Smooth muscle cell (in vitro differentiated cells): ENCODE data around the gene KRT4. TPM values are rescaled to one million over a fixed set of nuclear protein-coding genes. Genes with fewer than 3 reads are reported as not detected.

Source experiments
- DNase-seq: peaks from one replicate; lab custom pipeline; 2025; ENCODE audit not compliant: unreplicated experiment; lab: John Stamatoyannopoulos, UW
- H2AFZ ChIP-seq: fragments of 200-600 bp; sonication (generic); 2 replicates; pipeline ENCODE4 v1.6.0; 2016; ENCODE audit warnings: antibody characterized with exemption, low read depth, mild to moderate bottlenecking
- H3F3A ChIP-seq: fragments of 200-600 bp; sonication (generic); 2 replicates; pipeline ENCODE4 v1.6.0; 2017; ENCODE audit warnings: antibody characterized with exemption, low read depth
- H3K27ac ChIP-seq: fragments of 200-600 bp; sonication (generic); 2 replicates; pipeline ENCODE4 v1.5.1; 2016; ENCODE audit warnings: low read depth, mild to moderate bottlenecking
- H3K27me3 ChIP-seq: fragments of 200-600 bp; sonication (generic); 2 replicates; pipeline ENCODE4 v1.6.1; 2016; ENCODE audit warnings: low read depth, mild to moderate bottlenecking
- H3K36me3 ChIP-seq: fragments of 200-600 bp; sonication (generic); 2 replicates; pipeline ENCODE4 v1.5.1; 2016; ENCODE audit warnings: low read depth
- H3K4me1 ChIP-seq: fragments of 200-600 bp; sonication (generic); 2 replicates; pipeline ENCODE4 v1.5.1; 2016; ENCODE audit warnings: low read depth
- H3K4me2 ChIP-seq: fragments of 200-600 bp; sonication (generic); 2 replicates; pipeline ENCODE4 v1.6.0; 2016; ENCODE audit warnings: mild to moderate bottlenecking
- H3K4me3 ChIP-seq: fragments of 200-600 bp; sonication (generic); 2 replicates; pipeline ENCODE4 v1.5.1; 2016; ENCODE audit warnings: mild to moderate bottlenecking
- H3K79me2 ChIP-seq: fragments of 200-600 bp; sonication (generic); 2 replicates; pipeline ENCODE4 v1.6.0; 2016; ENCODE audit warnings: low read depth, mild to moderate bottlenecking
- H3K9ac ChIP-seq: fragments of 200-600 bp; sonication (generic); 2 replicates; pipeline ENCODE4 v1.6.0; 2016; ENCODE audit warnings: low read depth
- H3K9me3 ChIP-seq: fragments of 200-600 bp; sonication (generic); replicated peaks from 2 replicates; pipeline ENCODE4 v1.5.1; 2016; ENCODE audit warnings: low read depth
- H4K20me1 ChIP-seq: fragments of 200-600 bp; sonication (generic); 2 replicates; pipeline ENCODE4 v1.6.0; 2016; ENCODE audit warnings: low read depth
- WGBS: methylation state at CpG from one replicate; pipeline ENCODE4 v1.1.7; 2016; ENCODE audit warnings: low lambda C conversion rate; 5-methylcytosine and 5-hydroxymethylcytosine counted together
- polyA plus RNA-seq: library from polyadenylated mRNA; unstranded; fragments of >200 nt; fragmentation: Nextera tagmentation; extraction: Ambion mirVana; gene quantifications from 2 replicates; pipeline ENCODE4 v1.2.1, GENCODE V29; 2016
- total RNA-seq: library from RNA; depleted of rRNA; stranded (reverse); fragments of >200 nt; gene quantifications from 2 replicates; pipeline ENCODE4 v1.2.3, GENCODE V29; 2014
- TF ChIP-seq, protein P1 (sequence below): fragments of 200-600 bp; sonication (generic); IDR thresholded peaks from 2 replicates; pipeline ENCODE4 v1.5.1; 2017; ENCODE audit warnings: borderline replicate concordance, mild to moderate bottlenecking, antibody characterized with exemption; ENCODE audit not compliant: insufficient read depth, poor library complexity, severe bottlenecking

Gene KRT4
- total and polyA plus RNA-seq, 2 experiments from 2014 or later: not detected

DNA sequence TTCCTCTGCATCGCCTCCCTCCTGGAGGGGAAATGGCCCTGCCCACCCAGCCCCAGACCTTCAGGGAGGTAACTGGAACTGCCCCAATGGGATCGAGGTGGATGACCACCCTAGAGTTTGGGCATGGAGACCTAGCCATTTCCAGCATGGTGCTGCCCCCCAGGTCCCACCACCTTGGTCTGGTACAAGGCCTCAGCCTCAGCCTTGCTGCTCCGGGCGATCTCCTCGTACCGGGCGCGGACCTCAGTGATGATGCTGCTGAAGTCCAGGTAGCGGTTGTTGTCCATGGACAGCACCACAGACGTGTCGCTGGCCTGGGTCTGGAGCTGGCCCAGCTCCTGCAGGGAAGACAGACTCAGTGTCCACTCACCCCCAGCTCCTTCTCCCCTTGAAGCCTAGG is 30.5 kb upstream of the KRT4 start:
- no peak for DNase-seq
- Histone ChIP-seq H3K4me1 (no peaks in the 10 kb centered on the region), H2AFZ (no peak overlapping the region), H3K79me2 (no peaks in the 10 kb centered on the region), H3K4me2 (no peak overlapping the region), H3K36me3 (no peaks in the 10 kb centered on the region), H3F3A (no peaks in the 10 kb centered on the region), H3K9me3 (no peaks in the 10 kb centered on the region), H3K27me3 (no peaks in the 10 kb centered on the region), H3K4me3 (no peak overlapping the region), H3K9ac (no peak overlapping the region), H3K27ac (no peak overlapping the region), H4K20me1 (no peaks in the 10 kb centered on the region)
- TF ChIP-seq, protein P1, sequence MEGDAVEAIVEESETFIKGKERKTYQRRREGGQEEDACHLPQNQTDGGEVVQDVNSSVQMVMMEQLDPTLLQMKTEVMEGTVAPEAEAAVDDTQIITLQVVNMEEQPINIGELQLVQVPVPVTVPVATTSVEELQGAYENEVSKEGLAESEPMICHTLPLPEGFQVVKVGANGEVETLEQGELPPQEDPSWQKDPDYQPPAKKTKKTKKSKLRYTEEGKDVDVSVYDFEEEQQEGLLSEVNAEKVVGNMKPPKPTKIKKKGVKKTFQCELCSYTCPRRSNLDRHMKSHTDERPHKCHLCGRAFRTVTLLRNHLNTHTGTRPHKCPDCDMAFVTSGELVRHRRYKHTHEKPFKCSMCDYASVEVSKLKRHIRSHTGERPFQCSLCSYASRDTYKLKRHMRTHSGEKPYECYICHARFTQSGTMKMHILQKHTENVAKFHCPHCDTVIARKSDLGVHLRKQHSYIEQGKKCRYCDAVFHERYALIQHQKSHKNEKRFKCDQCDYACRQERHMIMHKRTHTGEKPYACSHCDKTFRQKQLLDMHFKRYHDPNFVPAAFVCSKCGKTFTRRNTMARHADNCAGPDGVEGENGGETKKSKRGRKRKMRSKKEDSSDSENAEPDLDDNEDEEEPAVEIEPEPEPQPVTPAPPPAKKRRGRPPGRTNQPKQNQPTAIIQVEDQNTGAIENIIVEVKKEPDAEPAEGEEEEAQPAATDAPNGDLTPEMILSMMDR: no peak
- WGBS: 97% methylated on average over 11 of the region's 11 CpGs

DNA sequence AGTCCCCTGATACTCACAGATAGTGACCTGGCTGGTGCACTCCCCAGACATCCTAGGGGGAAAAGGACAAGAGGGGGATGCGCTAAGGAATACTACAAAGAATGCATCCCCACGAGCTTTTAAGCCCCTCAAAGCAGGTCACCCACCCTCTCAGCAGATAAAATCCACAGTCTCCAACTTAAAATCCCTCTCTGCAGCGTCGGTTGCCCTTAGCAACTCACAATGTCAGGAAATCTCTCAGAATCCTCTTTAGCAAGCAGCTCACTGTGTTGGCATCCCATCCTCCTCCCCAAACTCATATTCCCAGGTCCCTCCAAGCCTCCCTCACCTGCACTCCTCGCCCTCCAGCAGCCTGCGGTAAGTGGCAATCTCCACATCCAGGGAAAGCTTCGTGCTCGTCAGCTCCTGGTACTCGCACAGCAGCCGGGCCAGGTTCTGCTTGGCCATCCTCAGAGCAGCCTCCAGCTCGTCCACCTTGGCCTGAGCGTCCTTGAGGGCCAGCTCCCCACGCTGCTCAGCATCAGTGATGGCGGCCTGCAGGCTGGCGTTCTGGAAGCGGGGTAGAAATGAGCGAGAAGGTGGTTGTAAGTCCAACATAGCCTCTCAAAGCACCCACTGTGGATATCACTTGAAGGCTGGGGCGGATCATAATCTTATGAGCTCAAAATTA is 25.7 kb upstream of the KRT4 start:
- H3K4me1 ChIP-seq: peaks cover 16% of the 10 kb centered on the region
- 87% methylated on average over 18 of the region's 18 CpGs for WGBS
- no peak for DNase-seq
- H2AFZ ChIP-seq: no peak overlapping the region
- H3K27ac ChIP-seq: no peak overlapping the region
- no peak overlapping the region for H3K4me2 ChIP-seq
- no peaks in the 10 kb centered on the region for H3K36me3 ChIP-seq
- no peak overlapping the region for H3K4me3 ChIP-seq
- H3K27me3 ChIP-seq: no peaks in the 10 kb centered on the region
- peaks cover 4% of the 10 kb centered on the region for H3F3A ChIP-seq
- no peaks in the 10 kb centered on the region for H4K20me1 ChIP-seq
- TF ChIP-seq, protein P1: no peak
- H3K79me2 ChIP-seq: no peaks in the 10 kb centered on the region
- no peak overlapping the region for H3K9ac ChIP-seq
- H3K9me3 ChIP-seq: no peaks in the 10 kb centered on the region

GRCh38 chr12:52838609-52839435 is 24.9 kb upstream of the KRT4 start:
- TF ChIP-seq, protein P1: no peak
- no peak for DNase-seq
- Histone ChIP-seq H2AFZ (no peak overlapping the region), H3K36me3 (no peaks in the 10 kb centered on the region), H4K20me1 (no peaks in the 10 kb centered on the region), H3K79me2 (no peaks in the 10 kb centered on the region), H3K27me3 (no peaks in the 10 kb centered on the region), H3K9ac (no peak overlapping the region), H3K9me3 (no peaks in the 10 kb centered on the region), H3F3A (peaks cover 4% of the 10 kb centered on the region), H3K4me3 (no peak overlapping the region), H3K4me2 (no peak overlapping the region), H3K4me1 (peaks cover 16% of the 10 kb centered on the region), H3K27ac (no peak overlapping the region)
- 84% methylated on average over 14 of the region's 14 CpGs for WGBS
